GM13976 (cell line): Measurements from ENCODE around the gene GPR176.

Source experiments
- DNase-seq: peaks from one replicate; pipeline ENCODE4 v3.0.0; 2012; ENCODE audit warnings: low spot score
- CTCF ChIP-seq: IDR thresholded peaks from 2 replicates; pipeline ENCODE4 v1.5.1; 2012; ENCODE audit warnings: borderline replicate concordance, mild to moderate bottlenecking; ENCODE audit not compliant: insufficient read depth; ENCODE audit errors: extremely low read depth, missing control alignments, control extremely low read depth
- in situ Hi-C: fragments of 300-500 bp; cut with MboI; formaldehyde crosslinking; loops from one replicate; pipeline ENCODE4 v1.12.0; 2022; ENCODE audit warnings: low sequenced_read_pairs, mixed read lengths, inconsistent platforms; ENCODE audit not compliant: unreplicated experiment

Gene GPR176

GRCh38 chr15:39752991-39753390 lies 167.1 kb downstream of the GPR176 start:
- in situ Hi-C loops = no loop called here
- TF ChIP-seq CTCF = no peak
- no peak for DNase-seq

- in situ Hi-C loops = no loop called here
- DNase-seq = no peak
- TF ChIP-seq CTCF = no peak
Observed at GRCh38 chr15:39752246-39752645, 167.8 kb downstream of the GPR176 start.
